Myocyte (in vitro differentiated cells): ENCODE measurements around the gene RET. TPM values are rescaled to one million over a fixed set of nuclear protein-coding genes. Genes with fewer than 3 reads are reported as not detected.

Experiments
- DNase-seq: peaks from one replicate; pipeline ENCODE4 v3.0.0-alpha.2; 2012; ENCODE audit warnings: low read depth
- total RNA-seq: library from RNA; depleted of rRNA; stranded (reverse); fragments of >200 nt; gene quantifications from 2 replicates; pipeline ENCODE4 v1.2.3, GENCODE V29; 2014

RET gene
- total RNA-seq, 1 donor from 2014 or later, result 0.08 TPM

DNA sequence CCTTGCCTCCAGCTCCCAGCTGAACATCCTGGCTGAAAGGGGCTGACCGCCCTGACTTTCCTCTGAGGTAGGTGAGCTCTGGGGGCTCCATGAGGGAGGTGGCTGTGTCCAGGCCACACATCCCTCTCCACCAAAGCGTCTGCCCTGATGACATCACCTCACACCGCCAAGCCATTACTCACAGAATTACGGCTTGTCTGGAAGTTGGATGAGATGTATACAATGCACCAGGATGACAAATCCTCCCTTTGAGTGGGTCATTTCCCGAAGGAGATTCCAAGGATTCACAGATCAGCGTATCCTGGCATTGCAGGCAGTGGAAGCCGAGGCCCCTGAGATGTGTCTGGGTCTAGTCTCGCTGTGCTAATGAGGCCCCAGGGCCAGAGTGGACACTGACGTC, 15.1 kb upstream of the RET start:
- no peak for DNase-seq

GRCh38 chr10:43062402-43063160, 14.3 kb upstream of the RET start:
- no peak for DNase-seq

- DNase-seq, result no peak
Observed at GRCh38 chr10:43064331-43065075, 12.4 kb upstream of the RET start.

DNA sequence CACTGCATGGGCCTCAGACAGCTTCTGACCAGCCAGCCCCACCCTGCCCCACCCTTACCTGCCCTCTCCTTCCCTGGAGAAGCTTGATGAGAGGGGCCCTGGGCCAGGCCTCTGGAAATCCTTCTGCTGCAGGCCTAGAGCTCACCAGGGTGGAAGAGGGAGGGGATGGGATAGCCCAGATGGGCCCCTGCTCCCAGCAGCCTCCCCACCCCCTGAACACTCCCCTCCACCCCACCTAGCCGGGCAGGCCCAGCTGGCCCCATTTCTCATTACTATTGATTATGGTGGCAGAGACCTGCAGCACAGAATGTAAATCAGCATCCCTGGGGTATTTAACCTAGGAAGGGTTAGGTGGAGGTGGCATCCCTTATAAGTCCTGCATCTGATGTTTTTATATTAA, 11.6 kb upstream of the RET start:
- DNase-seq, result no peak

GRCh38 chr10:43065761-43066160, 11.1 kb upstream of the RET start:
- DNase-seq, result no peak

GRCh38 chr10:43066481-43066880, 10.4 kb upstream of the RET start:
- no peak for DNase-seq

DNA sequence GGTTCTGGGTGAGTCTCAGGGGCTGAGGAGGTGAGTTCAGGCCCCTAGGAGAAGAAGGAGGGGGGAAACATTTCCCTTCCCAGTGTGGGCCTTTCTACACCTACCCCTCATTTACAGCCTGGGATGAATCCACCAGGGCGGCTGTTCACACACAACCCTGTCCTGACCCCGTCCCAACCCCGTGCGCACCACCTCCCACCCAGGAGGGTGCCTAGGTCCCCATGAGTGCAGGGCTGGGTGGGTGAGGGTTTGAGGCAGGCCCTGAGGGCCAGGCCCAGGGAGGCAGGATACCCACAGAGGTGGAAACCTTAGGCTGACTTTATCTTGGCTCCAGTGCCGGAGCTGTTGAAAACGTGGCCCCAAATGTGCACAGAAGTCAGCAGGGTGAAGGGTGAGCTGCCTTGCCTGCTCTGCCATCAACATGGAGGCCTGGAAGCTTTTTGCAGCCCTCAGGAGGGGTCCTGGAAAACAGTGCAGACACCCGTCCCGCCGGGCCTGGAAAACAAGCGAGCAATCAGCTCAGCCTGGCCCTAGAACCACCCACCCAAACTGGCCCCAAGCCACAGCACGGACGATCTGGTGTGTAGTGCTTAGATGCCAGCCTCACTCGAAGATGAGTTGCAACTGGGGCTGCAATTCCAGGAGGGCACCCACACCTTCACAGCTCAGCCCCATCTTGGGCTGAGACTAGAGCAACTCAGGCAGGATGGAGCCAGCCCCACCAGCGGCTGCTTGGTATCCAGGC, 9.3 kb upstream of the RET start:
- no peak for DNase-seq

- DNase-seq, result no peak
Observed at GRCh38 chr10:43068136-43068395, 8.8 kb upstream of the RET start.

- DNase-seq, result no peak
Observed at GRCh38 chr10:43068471-43069210, 8.2 kb upstream of the RET start.

GRCh38 chr10:43069211-43069515, 7.7 kb upstream of the RET start:
- no peak for DNase-seq

DNA sequence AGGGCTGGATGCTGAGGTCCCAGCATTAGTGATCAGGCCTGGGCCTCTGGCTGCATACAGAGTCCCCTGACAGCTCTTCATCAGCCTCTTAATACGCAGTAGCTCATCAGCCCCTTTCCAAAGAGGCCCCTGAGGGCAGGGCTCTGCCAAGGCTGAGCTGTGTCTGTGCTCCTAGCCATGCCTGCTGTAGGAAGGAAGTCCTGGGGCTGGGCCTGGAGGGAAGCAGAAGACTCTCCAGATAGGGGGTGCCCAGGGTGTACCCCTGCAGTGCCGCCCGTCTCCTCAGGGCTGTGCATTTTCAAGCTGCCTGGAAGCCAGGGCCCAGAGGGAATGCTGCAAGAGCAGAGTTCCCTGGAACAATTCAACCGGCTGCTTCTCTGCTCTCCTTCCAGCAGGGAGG, 7.3 kb upstream of the RET start:
- no peak for DNase-seq

DNA sequence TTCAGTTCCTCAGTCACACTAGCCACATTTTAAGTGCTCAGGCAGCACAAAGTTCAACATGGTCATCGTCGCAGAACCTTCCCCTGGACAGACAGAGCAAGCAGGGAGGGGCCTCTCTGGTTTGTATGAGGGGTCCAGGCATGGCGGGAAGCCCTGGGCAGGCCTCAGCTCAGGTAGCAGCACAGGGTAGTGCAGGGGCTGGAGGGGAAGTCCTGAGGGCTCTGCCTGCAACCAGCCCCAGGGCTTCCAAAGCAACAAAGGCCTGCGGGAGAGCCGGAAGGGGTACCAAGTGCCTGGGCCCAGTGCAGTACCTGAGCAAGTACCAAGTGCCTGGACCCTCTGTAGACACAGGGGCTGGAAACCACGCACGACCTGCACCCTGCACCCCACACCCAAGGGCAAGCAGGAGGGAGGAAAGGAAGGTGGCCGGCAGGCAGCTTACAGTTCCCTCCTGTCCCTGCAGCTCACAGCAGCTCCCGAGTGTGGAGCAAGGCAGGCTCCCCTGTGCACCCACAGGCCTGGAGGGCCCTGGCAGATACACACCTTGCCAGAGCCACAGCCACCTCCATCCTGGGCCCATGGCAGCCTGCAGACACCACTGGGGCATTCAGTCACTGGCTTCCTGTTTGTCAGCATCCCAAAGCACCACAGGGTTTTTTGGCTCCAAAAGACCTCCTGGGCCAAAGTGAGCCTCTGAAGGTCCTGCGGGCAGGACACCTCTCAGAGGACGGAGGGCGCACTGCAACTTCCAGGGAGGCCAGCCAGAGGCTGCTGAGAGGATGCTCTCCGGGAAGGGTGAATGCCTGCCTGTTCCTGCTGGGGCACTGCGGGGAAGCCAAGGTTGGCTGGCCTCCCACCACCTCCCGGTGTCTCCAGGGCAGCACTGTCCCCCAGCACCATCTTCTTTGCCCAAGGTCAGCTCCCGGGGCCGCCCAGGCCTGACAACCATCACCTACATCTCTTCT, 6.5 kb upstream of the RET start:
- no peak for DNase-seq

- DNase-seq, result no peak
Observed at GRCh38 chr10:43071865-43072650, 4.8 kb upstream of the RET start.

DNA sequence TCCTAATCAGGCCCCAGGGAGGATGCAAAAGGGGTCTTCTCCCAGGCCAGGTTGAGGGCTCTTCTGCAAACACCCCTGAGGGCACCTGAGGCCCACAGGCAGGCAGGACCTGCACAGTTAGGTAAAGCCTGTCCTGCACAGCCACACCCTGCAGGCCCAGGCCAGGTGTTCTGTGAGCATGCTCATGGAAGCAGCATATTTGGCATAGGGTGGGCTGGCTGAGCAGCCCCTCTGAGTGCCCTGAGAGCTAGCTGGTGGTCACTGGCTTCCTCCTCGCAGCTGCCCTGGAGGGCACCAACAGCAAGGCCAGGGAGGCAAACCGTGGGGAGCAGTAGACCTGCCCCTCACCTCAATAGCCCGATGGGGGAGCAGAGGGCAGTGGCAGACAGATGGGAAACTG, 3.7 kb upstream of the RET start:
- DNase-seq, result no peak

- DNase-seq, result no peak
Observed at GRCh38 chr10:43073721-43074120, 3.1 kb upstream of the RET start.

DNA sequence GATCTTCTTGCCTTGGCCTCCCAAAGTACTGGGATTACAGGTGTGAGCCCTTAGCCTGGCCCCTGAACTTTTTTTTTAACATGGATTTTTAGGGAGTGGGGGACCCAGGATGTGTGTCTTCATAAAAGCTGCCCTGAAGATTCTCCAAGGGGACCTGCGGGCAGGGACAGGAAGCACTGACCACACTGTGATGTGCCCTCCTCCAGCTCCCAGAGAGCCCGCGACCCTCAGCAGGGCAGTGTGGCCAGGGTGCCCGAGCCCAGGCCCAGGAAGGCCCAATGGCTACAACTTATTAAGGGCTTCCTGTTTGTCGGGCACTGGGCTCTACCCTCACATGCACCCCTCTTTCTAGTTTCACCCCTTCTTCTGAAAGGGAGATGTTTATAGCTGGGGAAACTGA, 2.5 kb upstream of the RET start:
- DNase-seq, result no peak

DNA sequence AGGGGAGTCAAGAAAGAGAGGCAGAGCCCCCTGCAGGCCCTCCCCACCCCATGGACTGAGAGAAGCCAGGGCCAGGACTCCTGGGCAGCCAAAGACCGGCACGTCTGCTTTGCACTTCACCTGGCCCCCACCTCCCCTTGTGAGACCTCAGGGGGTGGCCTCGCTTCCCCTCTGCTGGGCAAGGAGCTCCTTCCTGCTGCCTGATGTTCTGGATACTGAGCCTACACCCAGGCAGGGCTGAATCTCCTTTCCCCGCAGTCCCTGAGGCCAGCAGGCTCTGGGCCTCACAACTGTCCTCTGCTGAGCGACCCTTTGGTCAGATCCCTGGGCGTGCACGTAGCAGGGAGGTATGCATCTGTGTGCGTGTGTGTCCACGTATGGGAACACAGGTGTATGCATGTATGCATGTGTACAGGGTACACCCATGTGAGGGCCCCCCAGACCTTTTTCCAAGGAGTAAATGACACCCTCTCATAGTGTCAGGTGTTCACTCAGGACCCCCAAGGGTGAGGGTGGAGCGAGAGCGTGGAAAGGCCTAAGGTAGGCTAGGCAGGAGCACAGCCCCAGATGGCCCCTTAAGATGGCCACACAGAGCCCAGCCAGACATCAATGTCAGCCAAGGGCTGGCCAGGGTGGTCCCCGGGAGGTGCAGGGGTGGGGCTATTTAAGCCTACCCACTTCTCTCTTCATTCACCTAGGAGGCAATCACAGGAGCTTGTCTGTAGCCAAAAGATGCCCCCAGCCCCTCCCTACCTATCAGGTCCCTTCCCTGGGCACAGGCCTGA, 1.9 kb upstream of the RET start:
- no peak for DNase-seq

DNA sequence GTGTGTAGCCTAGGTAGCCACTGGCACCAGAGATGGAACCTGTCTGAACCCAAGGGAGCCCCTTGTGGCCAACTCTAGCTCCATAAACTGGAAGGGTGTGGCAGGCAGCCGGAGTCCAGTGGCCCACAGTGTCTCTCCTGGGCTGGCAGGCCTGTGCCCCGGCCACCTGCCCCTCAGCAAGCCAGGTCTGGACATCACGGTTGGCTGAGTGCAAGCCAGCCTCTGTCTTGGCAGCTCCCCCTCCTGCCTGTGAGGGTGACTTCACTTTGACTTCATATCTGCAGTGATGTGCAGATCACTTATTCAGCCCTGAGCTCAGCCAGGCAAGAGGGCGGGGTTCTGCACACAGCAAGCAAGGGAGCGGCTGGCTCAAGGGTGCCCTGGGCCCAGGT, 1.3 kb upstream of the RET start:
- no peak for DNase-seq

GRCh38 chr10:43076311-43076875, 476 bp upstream of the RET start:
- no peak for DNase-seq
